Breast epithelium (tissue), 3 donors: Measurements from ENCODE around the gene CLTCL1.

ENCODE experiments used
- CTCF ChIP-seq, 3 donors: fragments of 450-650 bp; IDR thresholded peaks; one replicate each; pipeline ENCODE4 v1.5.1; 2016 to 2017; ENCODE audit warnings: antibody characterized with exemption in 3 of 3, mild to moderate bottlenecking in 3 of 3, moderate library complexity in 3 of 3
- POLR2A ChIP-seq: fragments of 450-650 bp; IDR thresholded peaks from one replicate; pipeline ENCODE4 v1.6.1; 2016; ENCODE audit warnings: antibody characterized with exemption, mild to moderate bottlenecking, moderate library complexity
- POLR2AphosphoS5 ChIP-seq, 3 donors: sonication (generic); formaldehyde crosslinking; IDR thresholded peaks; one replicate each; pipeline ENCODE4 v1.6.1; 2017; ENCODE audit warnings: antibody characterized with exemption in 3 of 3

- TF ChIP-seq CTCF (IDR thresholded peaks at IDR 0.05): no peak
- no peak for TF ChIP-seq POLR2AphosphoS5 (IDR thresholded peaks at IDR 0.05)
- no peak for TF ChIP-seq POLR2A
Observed at GRCh38 chr22:19208287-19208847, 83.2 kb downstream of the CLTCL1 start.
